SU-DHL-6 (cell line): ENCODE measurements around the gene TANGO2.

ENCODE experiments used
- EZH2phosphoT487 ChIP-seq: fragments of 200-600 bp; sonication (generic), shearing (Covaris generic); conservative IDR thresholded peaks from 2 replicates; pipeline ENCODE4 v1.6.1; 2018; ENCODE audit warnings: mild to moderate bottlenecking, antibody characterized with exemption, low read length, moderate library complexity, mixed read lengths
- TF ChIP-seq, protein P1 (sequence below): fragments of 200-600 bp; sonication (generic); IDR thresholded peaks from one replicate; pipeline ENCODE4 v1.5.1; 2017; ENCODE audit warnings: antibody characterized with exemption, mild to moderate bottlenecking, low read length, moderate library complexity; ENCODE audit not compliant: insufficient read depth, poor library complexity, severe bottlenecking

DNA sequence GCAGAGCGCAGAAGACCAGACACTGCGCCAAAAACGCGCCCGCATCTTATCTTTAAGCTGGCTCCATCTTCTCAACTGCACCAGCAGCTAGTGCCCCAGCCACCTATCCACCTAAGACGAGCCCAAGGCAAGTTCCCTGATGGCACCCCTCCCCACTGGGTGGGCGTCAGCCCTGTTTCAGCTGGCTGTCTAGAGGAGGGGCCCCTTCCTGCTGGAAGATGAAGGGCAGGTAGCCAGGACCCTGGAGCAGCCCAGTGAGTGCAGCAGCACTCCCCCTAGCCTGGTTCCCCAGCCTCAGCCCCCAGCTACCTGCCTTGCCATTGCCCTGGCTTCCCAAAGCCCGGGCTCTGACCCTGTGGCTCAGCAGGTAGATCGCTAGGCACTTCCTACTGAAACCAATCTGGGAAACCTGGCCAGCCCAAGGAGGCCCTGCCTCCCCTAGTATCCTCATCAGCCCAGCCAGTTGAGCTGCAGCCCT is 32.5 kb upstream of the TANGO2 start:
- TF ChIP-seq, protein P1, sequence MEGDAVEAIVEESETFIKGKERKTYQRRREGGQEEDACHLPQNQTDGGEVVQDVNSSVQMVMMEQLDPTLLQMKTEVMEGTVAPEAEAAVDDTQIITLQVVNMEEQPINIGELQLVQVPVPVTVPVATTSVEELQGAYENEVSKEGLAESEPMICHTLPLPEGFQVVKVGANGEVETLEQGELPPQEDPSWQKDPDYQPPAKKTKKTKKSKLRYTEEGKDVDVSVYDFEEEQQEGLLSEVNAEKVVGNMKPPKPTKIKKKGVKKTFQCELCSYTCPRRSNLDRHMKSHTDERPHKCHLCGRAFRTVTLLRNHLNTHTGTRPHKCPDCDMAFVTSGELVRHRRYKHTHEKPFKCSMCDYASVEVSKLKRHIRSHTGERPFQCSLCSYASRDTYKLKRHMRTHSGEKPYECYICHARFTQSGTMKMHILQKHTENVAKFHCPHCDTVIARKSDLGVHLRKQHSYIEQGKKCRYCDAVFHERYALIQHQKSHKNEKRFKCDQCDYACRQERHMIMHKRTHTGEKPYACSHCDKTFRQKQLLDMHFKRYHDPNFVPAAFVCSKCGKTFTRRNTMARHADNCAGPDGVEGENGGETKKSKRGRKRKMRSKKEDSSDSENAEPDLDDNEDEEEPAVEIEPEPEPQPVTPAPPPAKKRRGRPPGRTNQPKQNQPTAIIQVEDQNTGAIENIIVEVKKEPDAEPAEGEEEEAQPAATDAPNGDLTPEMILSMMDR = no peak
- TF ChIP-seq EZH2phosphoT487 = no peak
